GM12892 (cell line): ENCODE data around the gene CUL7.

Source experiments
- DNase-seq: peaks from one replicate; pipeline ENCODE4 v3.0.0; 2011; ENCODE audit not compliant: insufficient read length
- FAIRE-seq: peaks from 2 replicates; lab custom pipeline; 2011; peaks lifted over from hg19 to GRCh38; lab: Jason Lieb, UNC
- POLR2A ChIP-seq: IDR thresholded peaks from 2 replicates; pipeline ENCODE4 v1.6.1; 2011; ENCODE audit warnings: low read depth, low read length, control low read depth
- POLR2AphosphoS5 ChIP-seq: IDR thresholded peaks from 2 replicates; pipeline ENCODE4 v1.6.1; 2011; ENCODE audit warnings: low read depth, low read length, control low read depth
- TAF1 ChIP-seq: IDR thresholded peaks from 2 replicates; pipeline ENCODE4 v1.6.1; 2011; ENCODE audit warnings: low read depth, mild to moderate bottlenecking, control low read depth, low read length, borderline replicate concordance

The CUL7 gene

DNA sequence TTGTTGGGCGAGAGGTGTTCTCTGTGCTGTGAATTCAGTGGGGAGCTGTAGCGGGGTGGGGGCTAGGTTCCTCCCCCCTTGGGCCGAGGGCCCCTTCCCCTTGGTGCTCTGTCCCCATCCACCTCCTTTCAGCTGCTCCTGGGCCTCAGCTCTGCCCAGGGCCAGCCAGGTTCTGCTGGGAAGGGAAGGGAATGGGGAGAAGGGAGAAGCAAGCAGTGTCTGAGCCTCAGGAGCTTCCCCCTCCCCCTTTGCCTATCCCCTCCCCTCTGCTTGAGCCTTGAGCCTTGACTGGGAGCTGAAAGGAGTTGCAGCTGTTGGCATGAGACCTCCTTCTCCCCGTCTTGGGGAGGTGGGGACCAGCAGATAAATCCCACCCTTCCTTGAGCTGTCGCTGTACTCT lies 32.8 kb downstream of the CUL7 start:
- no peak for DNase-seq
- TF ChIP-seq POLR2AphosphoS5 (no peak), POLR2A (no peak), TAF1 (no peak)
- FAIRE-seq, result no peak

DNA sequence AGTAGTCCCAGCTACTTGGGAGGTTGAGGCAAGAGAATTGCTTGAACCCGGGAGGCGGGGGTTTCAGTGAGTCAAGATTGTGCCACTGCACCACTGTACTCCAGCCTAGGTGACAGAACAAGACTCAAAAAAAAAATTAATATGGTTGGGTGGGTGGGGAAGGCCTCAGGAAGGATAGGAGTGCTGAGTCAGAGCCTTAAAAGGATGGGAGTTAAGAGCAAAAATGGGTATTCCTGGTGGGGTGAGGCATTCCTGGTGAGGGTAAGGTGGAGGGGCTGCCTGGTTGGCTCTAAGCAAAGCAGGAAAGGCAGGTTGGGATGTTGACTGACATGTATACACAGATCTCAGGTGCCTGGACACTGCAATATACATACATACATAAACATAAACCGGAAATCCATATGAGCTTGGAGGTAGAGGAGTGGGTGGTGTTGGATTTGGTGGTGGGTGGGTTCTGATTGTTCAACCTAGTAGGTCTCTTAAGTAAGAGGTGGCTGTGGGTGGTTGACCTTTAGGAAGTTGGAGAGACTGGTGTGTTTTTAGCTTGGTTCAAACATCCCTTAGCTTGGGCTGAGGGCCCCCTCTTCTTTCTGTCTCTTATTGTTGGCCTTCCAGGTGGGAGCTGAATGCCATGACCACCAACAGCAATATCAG lies 33.5 kb downstream of the CUL7 start:
- FAIRE-seq, result no peak
- DNase-seq, result no peak
- no peak for TF ChIP-seq POLR2A
- TF ChIP-seq POLR2AphosphoS5, result no peak
- no peak for TF ChIP-seq TAF1

GRCh38 chr6:43019152-43019551 lies 34.5 kb downstream of the CUL7 start:
- no peak for DNase-seq
- TF ChIP-seq TAF1, result no peak
- no peak for TF ChIP-seq POLR2AphosphoS5
- FAIRE-seq, result no peak

GRCh38 chr6:43016943-43017334 lies 36.7 kb downstream of the CUL7 start:
- TF ChIP-seq POLR2A, result no peak
- TF ChIP-seq POLR2AphosphoS5, result no peak
- TF ChIP-seq TAF1, result no peak
- no peak for FAIRE-seq

DNA sequence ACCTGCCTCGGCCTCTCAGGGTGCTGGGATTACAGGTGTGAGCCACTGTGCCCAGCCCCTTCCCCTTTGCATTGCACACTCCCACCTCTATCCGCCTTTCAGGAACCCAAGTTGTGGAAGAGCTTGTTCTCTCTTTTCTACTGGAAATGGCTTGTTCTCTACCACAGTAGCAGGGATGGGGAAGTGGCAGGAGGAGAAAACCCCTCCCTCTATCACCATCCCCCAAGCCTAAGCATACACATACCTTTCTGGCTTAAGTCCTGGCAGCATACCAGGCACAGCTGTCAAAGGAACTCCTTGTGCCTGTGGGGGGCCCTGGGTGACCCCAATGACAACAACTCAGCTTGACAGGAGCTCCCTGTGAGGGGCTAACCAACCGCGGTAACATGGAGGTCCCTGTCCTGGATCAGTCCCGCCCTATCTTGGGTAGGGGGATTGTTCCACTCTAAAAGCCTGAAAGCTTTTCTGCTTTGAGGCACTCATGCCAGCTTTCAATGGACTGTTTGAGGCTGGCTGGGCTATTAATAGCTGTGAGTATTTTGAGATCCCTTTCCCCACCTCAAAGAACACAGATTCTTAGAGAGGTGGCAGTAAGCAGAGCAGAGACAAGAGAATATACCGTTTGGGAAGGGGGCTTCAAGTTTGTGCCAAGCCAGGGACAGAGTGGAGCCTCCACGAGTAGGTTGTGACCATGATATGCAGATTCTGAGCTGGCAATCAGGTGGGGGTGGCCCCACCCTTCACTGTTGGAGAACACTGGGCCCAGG lies 37.3 kb downstream of the CUL7 start:
- no peak for FAIRE-seq
- TF ChIP-seq TAF1 (no peak), POLR2AphosphoS5 (no peak), POLR2A (no peak)

More at GRCh38 chr6:43016943-43017334, 36.7 kb downstream of the CUL7 start:
- no peak for DNase-seq

DNA sequence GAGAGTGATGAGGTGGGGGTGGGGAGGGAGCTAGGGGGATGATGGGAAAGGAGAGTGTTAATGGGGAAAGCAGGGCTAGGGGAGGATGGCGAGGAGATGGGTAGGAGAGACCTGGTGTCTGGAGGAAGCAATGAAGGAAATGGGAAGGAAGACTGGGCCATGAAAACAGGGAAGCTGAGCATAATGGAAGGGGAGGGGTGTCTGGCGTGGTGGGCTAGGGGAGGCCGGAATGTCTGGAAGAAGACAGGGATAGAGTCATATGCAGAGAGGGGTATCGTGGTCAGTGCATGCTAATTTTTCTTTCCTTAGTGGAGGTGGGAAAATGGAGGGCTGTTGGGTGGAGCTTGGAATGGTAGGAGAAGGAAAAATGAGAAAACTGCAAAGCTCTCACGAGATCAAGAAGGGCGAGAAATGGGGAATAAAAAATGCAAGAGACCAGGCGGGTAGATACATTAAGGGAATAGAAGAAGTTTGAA lies 39.2 kb downstream of the CUL7 start:
- TF ChIP-seq POLR2AphosphoS5, result no peak
- no peak for TF ChIP-seq POLR2A
- no peak for TF ChIP-seq TAF1
- FAIRE-seq, result no peak

More for the DNA sequence above, 37.3 kb downstream of the CUL7 start:
- no peak for DNase-seq

DNA sequence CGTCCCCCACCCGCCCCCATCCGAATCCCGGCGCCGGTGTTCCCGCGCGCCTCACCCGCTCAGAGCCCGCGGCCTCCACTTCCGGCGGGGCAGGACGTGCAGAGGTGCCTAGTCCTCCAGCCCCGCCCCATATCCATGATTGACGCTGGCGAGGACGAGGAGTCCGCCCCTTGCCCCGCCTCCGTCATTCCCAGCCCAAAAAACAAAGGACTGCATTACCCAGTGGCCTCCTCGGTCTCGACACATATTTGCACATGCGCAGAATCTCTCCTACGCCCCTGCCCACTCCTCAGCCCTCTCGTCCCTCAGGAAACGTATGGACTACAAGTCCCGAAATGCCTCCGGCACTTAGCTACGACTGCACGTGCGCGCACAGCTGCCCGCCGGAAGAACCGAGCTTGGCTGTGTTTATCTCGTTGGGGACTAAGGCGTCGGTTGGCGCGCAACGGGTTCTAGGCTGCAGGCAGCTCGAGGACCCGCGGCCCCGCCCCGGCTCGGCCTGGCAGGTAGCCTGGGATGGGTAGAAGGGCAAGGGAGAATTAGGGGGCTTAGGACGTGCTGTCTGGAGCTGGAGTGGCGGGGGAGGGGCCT lies 39.7 kb downstream of the CUL7 start, which contains the start of the genes KLHDC3 and MEA1:
TSS of gene KLHDC3 (plus strand) at position 407 of the 591 bp plus-strand sequence. CDS start 2,944 bp downstream, outside the sequence.
TSS of gene MEA1 (minus strand) at position 104 of the 591 bp plus-strand sequence. CDS start 133 bp downstream, outside the sequence.
- peak; percentile 96 for DNase-seq
- TF ChIP-seq POLR2AphosphoS5 (no peak), POLR2A (no peak), TAF1 (no peak)
- peak; percentile 100 for FAIRE-seq

More for the DNA sequence above, 39.2 kb downstream of the CUL7 start:
- no peak for DNase-seq

DNA sequence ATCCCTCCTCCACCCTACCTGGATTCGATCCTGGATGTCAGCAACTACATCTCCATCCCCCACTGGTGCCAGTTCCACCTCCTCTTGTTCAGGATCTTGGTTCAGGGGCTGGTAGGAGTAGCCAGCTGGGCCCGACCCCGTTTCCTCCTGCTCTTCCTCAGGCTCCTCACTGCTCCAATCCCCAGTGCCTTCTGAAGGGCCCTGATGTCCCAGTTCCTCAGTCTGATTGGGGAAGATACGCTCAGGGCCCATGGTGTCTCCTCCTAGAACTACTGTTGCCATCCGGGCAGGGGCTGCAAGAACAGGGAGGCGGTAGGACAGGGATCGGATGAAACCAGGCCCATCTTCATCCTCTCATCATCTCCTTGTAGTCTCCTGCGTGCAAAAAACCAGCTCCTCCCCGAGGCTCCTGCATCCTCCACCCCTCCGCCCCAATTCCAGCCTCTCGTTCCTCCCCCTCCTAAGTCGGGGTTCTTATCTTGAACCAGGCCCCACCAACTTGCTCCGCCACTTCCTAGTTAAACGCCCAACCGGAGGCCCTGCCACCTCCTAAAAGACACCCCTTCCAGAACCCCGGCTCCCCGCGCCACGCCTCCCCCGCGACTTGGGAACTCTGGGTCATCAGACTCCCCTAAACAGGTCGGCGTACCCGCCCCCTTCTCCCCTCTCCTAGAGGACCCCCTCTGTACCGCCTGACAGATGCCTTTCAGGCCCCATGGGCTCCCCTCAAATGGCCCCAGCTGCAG lies 40.4 kb downstream of the CUL7 start:
- FAIRE-seq (no peak), DNase-seq (no peak)
- TF ChIP-seq TAF1 (no peak), POLR2AphosphoS5 (0 out of 2 replicates have a peak, but pooled peaks have one; percentile 8)

DNA sequence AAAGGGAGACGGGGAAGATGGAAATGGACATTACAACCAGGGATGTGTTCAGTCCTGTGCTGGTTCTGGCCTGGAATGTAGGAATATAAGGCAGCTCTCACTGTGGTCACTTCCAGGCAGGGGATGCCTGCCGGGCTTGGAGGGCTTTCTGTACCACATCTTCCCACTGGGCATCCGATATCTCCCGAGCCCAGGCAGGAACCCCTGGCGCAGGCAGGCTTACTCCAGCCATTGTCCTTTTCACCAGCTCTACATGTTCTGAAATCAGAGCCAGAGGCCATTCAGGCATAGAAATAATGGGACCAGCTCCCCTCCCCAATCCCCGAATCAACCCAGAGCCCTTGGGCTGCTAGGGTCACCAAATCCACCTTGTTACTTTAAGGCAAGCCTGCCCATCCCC lies 41.3 kb downstream of the CUL7 start:
- DNase-seq (no peak), FAIRE-seq (no peak)
- TF ChIP-seq TAF1 (no peak), POLR2AphosphoS5 (no peak), POLR2A (no peak)

- no peak for FAIRE-seq
- TF ChIP-seq POLR2A, result no peak
- no peak for TF ChIP-seq TAF1
- TF ChIP-seq POLR2AphosphoS5, result no peak
- no peak for DNase-seq
Measured at GRCh38 chr6:43011207-43011606, 42.4 kb downstream of the CUL7 start.

- no peak for TF ChIP-seq POLR2A
- no peak for TF ChIP-seq TAF1
- no peak for TF ChIP-seq POLR2AphosphoS5
- FAIRE-seq (no peak), DNase-seq (no peak)
Measured at GRCh38 chr6:43009124-43009523, 44.5 kb downstream of the CUL7 start.
